PC-9 (cell line): ENCODE measurements around the gene CNOT3.

Experiments used
- EZH2 ChIP-seq: fragments of 200-600 bp; sonication (generic); IDR thresholded peaks from 2 replicates; pipeline ENCODE4 v1.8.0; 2017; ENCODE audit warnings: antibody characterized with exemption, low read depth
- TF ChIP-seq, protein P1 (sequence below): fragments of 200-600 bp; sonication (generic); conservative IDR thresholded peaks from 2 replicates; pipeline ENCODE4 v1.6.1; 2017; ENCODE audit warnings: mixed run types, antibody characterized with exemption, mild to moderate bottlenecking, moderate library complexity

GRCh38 chr19:54165222-54165621 is 27.7 kb downstream of the CNOT3 start:
- TF ChIP-seq, protein P1, sequence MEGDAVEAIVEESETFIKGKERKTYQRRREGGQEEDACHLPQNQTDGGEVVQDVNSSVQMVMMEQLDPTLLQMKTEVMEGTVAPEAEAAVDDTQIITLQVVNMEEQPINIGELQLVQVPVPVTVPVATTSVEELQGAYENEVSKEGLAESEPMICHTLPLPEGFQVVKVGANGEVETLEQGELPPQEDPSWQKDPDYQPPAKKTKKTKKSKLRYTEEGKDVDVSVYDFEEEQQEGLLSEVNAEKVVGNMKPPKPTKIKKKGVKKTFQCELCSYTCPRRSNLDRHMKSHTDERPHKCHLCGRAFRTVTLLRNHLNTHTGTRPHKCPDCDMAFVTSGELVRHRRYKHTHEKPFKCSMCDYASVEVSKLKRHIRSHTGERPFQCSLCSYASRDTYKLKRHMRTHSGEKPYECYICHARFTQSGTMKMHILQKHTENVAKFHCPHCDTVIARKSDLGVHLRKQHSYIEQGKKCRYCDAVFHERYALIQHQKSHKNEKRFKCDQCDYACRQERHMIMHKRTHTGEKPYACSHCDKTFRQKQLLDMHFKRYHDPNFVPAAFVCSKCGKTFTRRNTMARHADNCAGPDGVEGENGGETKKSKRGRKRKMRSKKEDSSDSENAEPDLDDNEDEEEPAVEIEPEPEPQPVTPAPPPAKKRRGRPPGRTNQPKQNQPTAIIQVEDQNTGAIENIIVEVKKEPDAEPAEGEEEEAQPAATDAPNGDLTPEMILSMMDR: no peak
- no peak for TF ChIP-seq EZH2
